GM03348 (cell line): ENCODE measurements around the gene ARHGEF19.
"Not testable (repeated sequence)": the region's sequence is repeated elsewhere in the genome, so short reads cannot be mapped to it uniquely, and the experiment has no call there.

Experiments
- DNase-seq: peaks from one replicate; pipeline ENCODE4 v3.0.0; 2012; ENCODE audit warnings: low spot score

The ARHGEF19 gene

GRCh38 chr1:16204216-16204615 is 8.2 kb downstream of the ARHGEF19 start:
- DNase-seq, result no peak

- DNase-seq, result no peak
Observed at GRCh38 chr1:16203550-16203949, 8.9 kb downstream of the ARHGEF19 start.

GRCh38 chr1:16202281-16203210 is 9.9 kb downstream of the ARHGEF19 start:
- DNase-seq, result no peak

DNA sequence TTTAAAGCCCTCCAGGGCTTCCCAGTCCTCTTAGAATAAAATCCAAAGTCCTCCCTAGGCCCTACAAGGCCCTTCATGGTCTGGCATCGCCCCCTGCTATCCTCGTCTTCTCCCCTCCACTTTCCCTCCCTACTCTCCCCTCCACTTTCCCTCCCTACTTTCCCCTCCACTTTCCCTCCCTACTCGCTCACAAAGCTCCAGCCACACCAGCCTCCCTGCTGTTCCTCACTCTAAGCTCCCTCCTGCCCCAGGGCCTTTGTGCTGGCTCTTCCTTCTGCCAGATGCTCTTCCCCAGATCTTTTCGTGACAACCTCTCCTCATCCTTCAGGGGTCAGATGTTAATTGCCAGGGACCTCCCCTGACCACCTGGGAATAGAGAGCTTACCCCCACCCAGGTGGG is 12.8 kb downstream of the ARHGEF19 start:
- DNase-seq, result no peak

GRCh38 chr1:16199157-16199501 is 13.3 kb downstream of the ARHGEF19 start:
- no peak for DNase-seq

DNA sequence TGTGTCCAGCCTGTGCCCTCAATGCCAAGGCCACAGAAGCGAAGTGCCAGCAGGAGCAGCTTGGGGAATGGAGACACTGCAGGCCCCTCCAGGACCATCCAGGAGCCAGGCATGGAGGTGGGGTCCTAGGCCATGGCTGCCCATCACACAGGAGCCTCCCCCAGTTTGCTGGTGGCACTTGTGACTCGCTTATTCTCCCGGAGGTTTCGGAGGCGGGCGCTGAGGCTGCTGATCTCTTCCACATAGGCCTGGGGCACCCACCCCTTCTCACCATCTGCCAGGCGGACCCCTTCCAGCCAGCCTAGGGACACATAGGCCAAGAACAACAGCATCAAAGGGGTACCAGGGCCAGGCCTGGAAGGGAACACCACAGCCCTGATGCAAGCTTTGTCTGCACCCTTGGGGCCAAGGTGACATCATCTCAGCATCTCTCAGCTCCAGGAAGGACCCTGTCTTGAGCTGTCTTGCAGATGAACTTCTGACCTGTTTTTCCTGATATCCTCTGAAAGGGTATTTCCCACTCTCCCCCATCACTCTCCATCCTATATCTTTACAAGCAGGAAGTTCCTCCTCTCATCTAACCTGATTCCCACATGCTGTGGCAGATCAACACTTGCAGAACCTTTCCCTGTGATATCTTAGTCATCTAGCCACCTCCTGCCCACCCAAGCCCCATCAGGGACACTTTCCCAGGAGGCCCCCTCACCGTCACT is 13.9 kb downstream of the ARHGEF19 start:
- DNase-seq, result no peak

GRCh38 chr1:16196874-16197273 is 15.6 kb downstream of the ARHGEF19 start:
- no peak for DNase-seq

DNA sequence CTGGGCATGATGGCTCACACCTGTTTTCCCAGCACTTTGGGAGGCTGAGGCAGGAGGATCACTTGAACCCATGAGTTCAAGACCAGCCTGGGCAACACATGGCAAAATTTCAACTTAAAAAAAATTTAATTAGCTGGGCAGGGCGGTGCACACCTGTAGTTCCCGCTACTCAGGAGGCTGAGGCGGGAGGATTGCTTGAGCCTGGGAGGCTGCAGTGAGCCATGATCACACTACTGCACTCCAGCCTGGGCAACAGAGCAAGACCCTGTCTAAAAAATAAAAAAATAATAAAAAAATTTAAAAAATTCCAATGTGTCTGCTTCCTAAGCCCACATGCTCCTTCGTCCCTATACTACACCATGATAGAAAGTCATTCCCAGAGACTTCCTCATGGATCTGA is 16.3 kb downstream of the ARHGEF19 start:
- not testable (repeated sequence) for DNase-seq

- DNase-seq, result no peak
Observed at GRCh38 chr1:16195518-16195905, 16.9 kb downstream of the ARHGEF19 start.

DNA sequence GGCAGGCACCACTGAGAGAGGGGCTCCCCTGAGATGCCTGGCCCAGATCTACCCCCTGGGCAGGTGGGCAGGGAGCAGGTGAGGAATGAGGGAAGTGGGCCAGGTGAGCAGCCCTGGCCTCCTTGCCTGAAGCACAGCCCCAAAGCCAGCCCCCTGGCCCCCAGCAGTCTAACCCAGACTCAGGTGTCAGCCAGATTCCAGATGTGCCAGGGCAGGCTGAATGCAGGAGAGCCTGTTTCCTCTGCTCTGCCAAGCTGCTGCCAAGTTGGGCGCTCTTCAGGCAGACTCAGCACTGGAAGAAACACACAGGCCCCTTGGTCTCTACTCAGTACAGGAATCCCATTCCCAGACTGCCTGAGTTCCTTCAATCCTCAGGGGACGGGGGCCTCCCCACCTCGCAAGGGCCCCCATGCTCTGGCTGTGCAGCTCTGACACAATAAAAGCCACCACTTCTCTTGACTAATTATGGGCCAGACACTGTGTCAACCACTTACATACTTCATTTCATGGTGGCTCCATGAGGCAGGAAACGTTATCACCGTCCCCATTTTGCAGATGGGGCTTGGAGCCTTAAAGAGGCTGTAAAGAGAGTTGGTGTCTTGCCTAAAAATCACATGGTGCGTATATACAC is 20.4 kb downstream of the ARHGEF19 start:
- no peak for DNase-seq

- no peak for DNase-seq
Observed at GRCh38 chr1:16191309-16191708, 21.1 kb downstream of the ARHGEF19 start.

GRCh38 chr1:16189921-16190621 is 22.4 kb downstream of the ARHGEF19 start:
- DNase-seq, result no peak

- DNase-seq, result no peak
Observed at GRCh38 chr1:16189003-16189402, 23.4 kb downstream of the ARHGEF19 start.

DNA sequence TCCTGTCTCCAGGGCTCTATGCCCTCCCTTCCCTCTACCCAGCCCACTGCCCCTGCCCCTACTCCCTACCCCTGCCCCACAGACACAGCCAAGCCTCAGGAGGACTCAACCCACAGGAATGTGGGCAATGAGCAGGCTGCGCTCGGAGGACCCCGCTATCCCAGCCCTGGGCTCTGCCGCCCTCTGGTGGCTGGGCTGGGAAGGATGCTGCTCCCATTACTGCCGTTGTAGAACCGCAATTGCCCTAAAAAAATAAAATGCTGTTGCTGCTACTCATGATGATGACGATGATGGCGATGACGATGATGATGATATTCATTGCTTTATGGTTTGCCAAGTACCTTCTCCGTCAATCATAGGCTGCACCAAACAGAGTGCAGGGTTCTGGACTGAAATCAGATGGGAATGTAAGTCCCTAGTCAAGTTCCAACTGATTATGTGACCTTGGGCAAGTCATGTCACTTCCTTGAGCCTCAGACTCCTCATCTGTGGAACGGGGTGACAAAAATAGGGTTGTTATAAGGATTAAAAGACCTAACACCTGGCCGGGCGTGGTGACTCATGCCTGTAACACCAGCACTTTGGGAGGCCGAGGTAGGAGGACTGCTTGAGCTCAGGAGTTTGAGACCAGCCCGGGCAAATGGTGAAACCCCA is 24.6 kb downstream of the ARHGEF19 start:
- peak; percentile 94 for DNase-seq

DNA sequence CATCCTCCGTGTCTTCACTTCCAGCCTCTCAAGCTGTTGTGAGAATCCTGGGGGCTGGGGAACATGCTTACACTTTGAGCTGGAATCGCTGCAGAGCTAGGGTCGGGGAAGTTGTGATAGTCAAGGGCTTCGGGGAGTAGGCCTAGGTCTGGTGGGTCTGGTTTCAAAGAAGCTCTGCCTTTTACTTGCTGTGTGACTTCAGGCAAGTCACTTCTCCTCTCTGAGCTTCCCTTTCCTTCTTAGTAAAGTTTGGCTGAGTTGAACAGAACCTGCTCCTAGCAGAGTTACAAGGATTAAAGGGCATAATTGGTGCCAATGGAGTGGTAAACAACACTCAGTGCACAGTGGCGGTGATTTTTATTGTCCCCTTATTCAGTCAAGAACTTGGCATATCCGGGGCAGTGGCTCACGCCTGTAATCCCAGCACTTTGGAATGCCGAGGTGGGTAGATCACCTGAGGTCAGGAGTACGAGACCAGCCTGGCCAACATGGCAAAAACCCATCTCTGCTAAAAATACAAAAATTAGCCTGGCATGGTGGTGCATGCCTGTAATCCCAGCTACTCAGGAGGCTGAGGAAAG is 25.7 kb downstream of the ARHGEF19 start:
- no peak for DNase-seq

DNA sequence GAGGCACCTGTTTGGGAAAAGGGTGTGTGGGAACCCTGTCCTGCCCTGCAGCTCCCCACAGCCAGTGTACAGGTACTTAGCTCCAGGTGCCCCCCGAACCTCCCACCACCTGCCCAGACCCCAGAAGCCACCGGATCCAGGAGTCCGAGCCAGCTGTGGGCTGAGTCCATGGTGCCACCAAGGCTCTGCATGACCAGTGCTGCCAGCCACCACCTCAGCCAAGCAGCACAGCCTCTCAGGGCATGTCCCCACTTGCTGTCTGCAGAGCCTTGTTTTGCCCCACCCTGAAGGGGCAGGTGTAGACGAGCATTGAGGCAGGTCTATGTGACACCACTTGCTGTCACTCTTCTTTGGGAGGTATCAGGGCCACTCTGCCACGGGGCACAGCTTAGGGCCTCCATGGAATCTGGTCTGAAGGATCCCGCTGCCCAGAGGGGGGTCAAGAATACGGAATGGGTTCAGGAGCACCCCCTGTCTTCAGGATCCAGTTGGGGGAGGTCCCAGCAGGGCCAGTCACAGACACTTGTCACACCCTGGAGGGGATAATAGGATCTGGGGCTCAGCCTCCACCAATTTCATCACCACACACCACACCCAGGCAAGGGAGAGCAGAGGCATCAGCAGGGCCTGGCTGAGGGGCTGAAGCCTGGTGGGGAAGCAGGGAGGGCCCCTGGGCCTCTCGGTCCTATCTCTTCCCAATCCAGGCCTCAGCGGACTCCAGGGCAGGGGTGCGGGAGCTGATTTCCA is 27.7 kb downstream of the ARHGEF19 start:
- DNase-seq, result no peak

- DNase-seq, result no peak
Observed at GRCh38 chr1:16183765-16184556, 28.5 kb downstream of the ARHGEF19 start.

- peak; percentile 89 for DNase-seq
Observed at GRCh38 chr1:16183179-16183578, 29.3 kb downstream of the ARHGEF19 start.

- peak; percentile 94 for DNase-seq
Observed at GRCh38 chr1:16181887-16182719, 30.3 kb downstream of the ARHGEF19 start.
